Transverse colon (tissue), 4 donors: ENCODE measurements around the gene CEMIP2. TPM values are rescaled to one million over a fixed set of nuclear protein-coding genes. Genes with fewer than 3 reads are reported as not detected.

Experiments
- DNase-seq: peaks from one replicate; pipeline ENCODE4 v3.0.0-alpha.2; 2019
- H3K27ac ChIP-seq, 4 donors: fragments of 200-600 bp; sonication (generic); 2 replicates each; pipeline ENCODE4 v1.5.1; 2016 to 2018; ENCODE audit warnings: inconsistent platforms in 4 of 4
- H3K27me3 ChIP-seq: fragments of 200-600 bp; sonication (generic); 2 replicates; pipeline ENCODE4 v1.5.1; 2017; ENCODE audit warnings: inconsistent platforms
- H3K36me3 ChIP-seq, 4 donors: fragments of 200-600 bp; sonication (generic); 2 replicates each; pipeline ENCODE4 v1.5.1; 2017 to 2019; ENCODE audit warnings: inconsistent platforms in 4 of 4
- H3K4me1 ChIP-seq, 4 donors: fragments of 200-600 bp; sonication (generic); 2 replicates each; pipeline ENCODE4 v1.5.1; 2017 to 2020; ENCODE audit warnings: inconsistent platforms in 4 of 4
- H3K4me3 ChIP-seq, 4 donors: fragments of 200-600 bp; sonication (generic); 1 replicate in 1 of 4; 2 replicates in 3 of 4; pipeline versions ENCODE4 v1.5.1 to v1.6.1; 2017 to 2019; ENCODE audit warnings: inconsistent platforms in 4 of 4
- H3K9me3 ChIP-seq, 2 donors: fragments of 200-600 bp; sonication (generic); 2 replicates each; pipeline ENCODE4 v1.5.1; 2017 to 2019; ENCODE audit warnings: inconsistent platforms in 2 of 2
- CTCF ChIP-seq, 5 experiments: fragments of 200-600 bp in 3 of 5; fragments of 450-650 bp in 2 of 5; sonication (generic) in 3 of 5; IDR thresholded peaks; 1 replicate in 2 of 5; 2 replicates in 3 of 5; pipeline ENCODE4 v1.5.1; 2016 to 2017; ENCODE audit warnings: antibody characterized with exemption in 5 of 5, inconsistent platforms in 3 of 5, mild to moderate bottlenecking in 2 of 5, moderate library complexity in 1 of 5
- EP300 ChIP-seq: sonication (generic); formaldehyde crosslinking; IDR thresholded peaks from one replicate; pipeline ENCODE4 v1.6.1; 2017; ENCODE audit warnings: antibody characterized with exemption, low read depth
- POLR2A ChIP-seq: fragments of 450-650 bp; IDR thresholded peaks from one replicate; pipeline ENCODE4 v1.6.1; 2016; ENCODE audit warnings: antibody characterized with exemption, mild to moderate bottlenecking, moderate library complexity
- POLR2AphosphoS5 ChIP-seq, 3 donors: sonication (generic); formaldehyde crosslinking; IDR thresholded peaks; one replicate each; pipeline ENCODE4 v1.6.1; 2016; ENCODE audit warnings: antibody characterized with exemption in 3 of 3
- WGBS, 2 donors: methylation state at CpG; one replicate each; pipeline ENCODE4 v1.1.5; 2018; ENCODE audit warnings: low coverage in 1 of 2; 5-methylcytosine and 5-hydroxymethylcytosine counted together
- in situ Hi-C, 4 donors: fragments of 200-750 bp; cut with MboI; loops; one replicate each; pipeline versions ENCODE4 v1.15.0 to v1.15.1; 2017; ENCODE audit warnings: low sequenced_read_pairs in 3 of 4, low pct_ligation_motif_present in 1 of 4, low pct_unique_long_range_greater_than_20kb in 1 of 4
- intact Hi-C: fragments of 100-400 bp; cut with DNase I; formaldehyde crosslinking; loops from one replicate; pipeline ENCODE4 v1.15.1; 2023; ENCODE audit warnings: low total_unique reads
- total RNA-seq, 4 donors: library from RNA; depleted of rRNA; stranded (reverse); fragments of >200 nt; gene quantifications; one replicate each; pipeline ENCODE4 v1.1.0, GENCODE V29; 2016

CEMIP2 gene
- total RNA-seq, 4 donors from 2014 or later: 56.3 to 352 (median 236) TPM

DNA sequence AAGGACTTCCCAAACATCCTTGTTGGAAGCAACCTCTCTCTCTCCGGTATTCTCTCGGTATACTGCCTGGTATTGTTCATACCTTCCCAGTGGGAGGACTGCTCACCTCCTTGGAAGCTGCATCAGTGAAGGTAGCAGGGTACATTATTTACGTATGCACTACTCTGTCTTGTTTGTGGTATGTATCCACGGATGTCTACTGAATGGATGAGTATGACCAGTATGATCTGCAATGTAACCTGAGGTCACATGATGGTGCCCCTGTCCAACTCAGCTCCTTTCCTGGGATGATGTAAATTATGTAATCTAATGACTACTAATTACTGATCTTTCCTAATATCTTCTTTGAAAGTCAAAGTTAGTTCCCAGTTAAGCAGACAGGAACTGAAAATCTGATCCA, 32.1 kb downstream of the CEMIP2 start:
- in situ Hi-C loops (no loop called here), intact Hi-C loops (no loop called here)
- DNase-seq: no peak
- peaks cover 0 to 37% (median 15%) of the 10 kb centered on the region in 4 donors for H3K4me1 ChIP-seq
- no peaks in the 10 kb centered on the region for H3K27me3 ChIP-seq
- TF ChIP-seq POLR2A (no peak), POLR2AphosphoS5 (IDR thresholded peaks at IDR 0.05) (no peak), EP300 (no peak)
- H3K36me3 ChIP-seq: peaks cover 0 to 26% (median 11%) of the 10 kb centered on the region in 4 donors
- 78 to 94% methylated on average over 2 to 4 of the region's 4 CpGs for WGBS, 2 donors
- H3K4me3 ChIP-seq: no peak overlapping the region
- H3K27ac ChIP-seq: no peak overlapping the region
- no peaks in the 10 kb centered on the region for H3K9me3 ChIP-seq

GRCh38 chr9:71734950-71735349, 33.4 kb downstream of the CEMIP2 start:
- intact Hi-C loops: no loop called here
- Histone ChIP-seq H3K4me3 (no peak overlapping the region), H3K36me3 (peaks cover 0 to 39% (median 15%) of the 10 kb centered on the region in 4 donors), H3K4me1 (peaks cover 0 to 26% (median 9%) of the 10 kb centered on the region in 4 donors), H3K27ac (no peak overlapping the region), H3K27me3 (no peaks in the 10 kb centered on the region), H3K9me3 (no peaks in the 10 kb centered on the region)
- DNase-seq: no peak
- TF ChIP-seq EP300 (no peak), POLR2A (no peak), POLR2AphosphoS5 (IDR thresholded peaks at IDR 0.05) (no peak), CTCF (IDR thresholded peaks at IDR 0.05) (no peak)
- WGBS, 2 donors: 76 to 81% methylated on average over 4 of the region's 4 CpGs
- in situ Hi-C loops: no loop called here

- no peak overlapping the region for H3K27ac ChIP-seq
- peaks cover 0 to 43% (median 19%) of the 10 kb centered on the region in 4 donors for H3K36me3 ChIP-seq
- H3K4me3 ChIP-seq: no peak overlapping the region
- no peak for DNase-seq
- intact Hi-C loops: no loop called here
- in situ Hi-C loops: no loop called here
- no peaks in the 10 kb centered on the region for H3K27me3 ChIP-seq
- H3K9me3 ChIP-seq: no peaks in the 10 kb centered on the region
- WGBS, 2 donors: 90 to 94% methylated on average over 1 of the region's 1 CpG
- H3K4me1 ChIP-seq: peaks cover 0 to 10% (median 4%) of the 10 kb centered on the region in 4 donors
- TF ChIP-seq POLR2AphosphoS5 (IDR thresholded peaks at IDR 0.05): no peak
- no peak for TF ChIP-seq EP300
- TF ChIP-seq CTCF (IDR thresholded peaks at IDR 0.05): no peak
- TF ChIP-seq POLR2A: no peak
Measured at GRCh38 chr9:71733176-71733575, 35.1 kb downstream of the CEMIP2 start.

GRCh38 chr9:71729816-71730526, 38.3 kb downstream of the CEMIP2 start:
- H3K36me3 ChIP-seq: peaks cover 0 to 53% (median 24%) of the 10 kb centered on the region in 4 donors
- H3K27ac ChIP-seq: no peak overlapping the region
- in situ Hi-C loops (no loop called here), intact Hi-C loops (no loop called here)
- 75 to 86% methylated on average over 4 to 6 of the region's 6 CpGs for WGBS, 2 donors
- H3K27me3 ChIP-seq: no peaks in the 10 kb centered on the region
- no peaks in the 10 kb centered on the region for H3K9me3 ChIP-seq
- no peak overlapping the region for H3K4me3 ChIP-seq
- H3K4me1 ChIP-seq: peaks cover 0 to 10% (median 0%) of the 10 kb centered on the region in 4 donors
- no peak for DNase-seq
- TF ChIP-seq POLR2A (no peak), CTCF (IDR thresholded peaks at IDR 0.05) (no peak), EP300 (no peak), POLR2AphosphoS5 (IDR thresholded peaks at IDR 0.05) (no peak)
